Left kidney (tissue), 2 donors: ENCODE measurements around the gene BICDL2. TPM values are rescaled to one million over a fixed set of nuclear protein-coding genes. Genes with fewer than 3 reads are reported as not detected.

Source experiments
- DNase-seq: peaks from one replicate; pipeline ENCODE4 v3.0.0-alpha.2; 2013
- polyA plus RNA-seq: library from polyadenylated mRNA; unstranded; fragments of 120-200 nt; gene quantifications from one replicate; pipeline ENCODE4 v1.2.1, GENCODE V29; 2013; ENCODE audit not compliant: insufficient read length

The BICDL2 gene
- polyA plus RNA-seq, 1 donor, result 2.6 TPM

DNA sequence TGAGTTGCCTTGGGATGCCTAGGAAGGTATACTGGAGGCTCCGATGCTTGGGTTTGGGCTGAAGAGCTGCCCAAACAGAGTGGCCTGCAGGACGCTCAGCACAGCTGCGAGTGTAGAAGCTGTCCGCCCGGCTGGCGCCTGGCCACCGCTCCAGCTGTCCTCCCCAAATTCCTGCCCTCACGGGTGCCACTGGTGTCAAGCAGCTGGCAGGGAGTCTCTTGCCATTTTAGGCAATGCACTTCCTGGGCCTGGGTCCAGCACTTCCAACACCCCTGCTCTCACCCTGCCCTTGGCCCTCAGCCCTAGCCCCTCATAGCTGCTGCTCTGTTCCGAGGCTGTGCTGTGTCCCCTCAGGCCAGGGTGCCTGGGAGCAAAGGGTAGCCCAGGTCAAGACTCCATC lies 51.3 kb downstream of the BICDL2 start:
- DNase-seq, result no peak

DNA sequence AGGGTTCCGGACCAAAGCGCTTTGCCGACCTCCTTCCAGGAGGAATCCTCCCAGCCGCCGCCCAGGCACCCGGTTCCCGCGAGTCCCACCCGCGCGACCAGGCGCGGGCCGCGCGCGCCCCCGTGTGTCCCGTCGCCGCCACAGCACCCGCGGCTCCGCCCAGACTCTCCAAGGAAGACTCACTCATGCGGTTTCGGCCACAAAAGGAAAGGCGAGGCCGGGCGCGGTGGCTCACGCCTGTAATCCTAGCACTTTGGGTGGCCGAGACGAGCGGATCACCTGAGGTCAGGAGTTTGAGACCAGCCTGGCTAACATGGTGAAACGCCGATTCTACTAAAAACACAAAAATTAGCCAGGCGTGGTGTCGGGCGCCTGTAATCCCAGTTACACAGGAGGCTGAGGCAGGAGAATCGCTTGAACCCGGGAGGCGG lies 53.0 kb downstream of the BICDL2 start:
- peak; percentile 78 for DNase-seq

DNA sequence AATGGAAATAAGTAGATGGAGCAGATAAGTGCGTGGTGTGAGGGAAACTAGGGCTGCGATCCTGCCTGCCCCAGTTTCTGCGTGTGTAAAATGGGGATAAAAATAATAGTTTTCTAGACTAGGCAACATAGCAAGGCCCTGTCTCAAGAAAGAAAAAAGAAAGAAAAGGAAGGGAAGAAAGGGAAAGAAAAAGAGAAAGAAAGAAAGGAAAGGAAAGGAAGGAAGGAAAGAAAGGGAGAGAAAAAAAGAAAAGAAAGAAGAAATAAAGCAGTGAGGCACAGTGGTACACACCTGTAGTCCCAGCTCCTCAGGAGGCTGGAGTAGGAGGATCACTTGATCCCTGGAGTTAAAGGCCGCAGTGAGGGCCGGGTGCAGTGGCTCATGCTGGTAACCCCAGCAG lies 54.3 kb downstream of the BICDL2 start:
- no peak for DNase-seq

DNA sequence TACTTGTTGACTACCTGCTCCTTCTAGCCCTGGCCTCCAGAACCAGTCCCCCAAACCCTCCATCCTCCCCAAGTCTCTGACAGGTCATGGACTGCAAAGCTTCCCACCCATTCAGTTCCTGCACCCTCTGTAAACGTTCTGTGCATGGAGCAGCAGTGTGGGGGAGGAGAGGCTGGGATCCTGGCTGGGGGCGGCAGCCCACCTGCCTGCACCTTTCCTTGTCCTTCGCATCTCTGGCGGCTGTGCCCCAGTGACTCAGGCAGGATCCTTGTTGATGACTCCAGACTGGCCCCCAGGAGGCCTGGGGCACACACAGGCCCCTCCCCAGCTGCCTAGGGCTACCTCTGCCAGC lies 54.9 kb downstream of the BICDL2 start:
- DNase-seq, result no peak

DNA sequence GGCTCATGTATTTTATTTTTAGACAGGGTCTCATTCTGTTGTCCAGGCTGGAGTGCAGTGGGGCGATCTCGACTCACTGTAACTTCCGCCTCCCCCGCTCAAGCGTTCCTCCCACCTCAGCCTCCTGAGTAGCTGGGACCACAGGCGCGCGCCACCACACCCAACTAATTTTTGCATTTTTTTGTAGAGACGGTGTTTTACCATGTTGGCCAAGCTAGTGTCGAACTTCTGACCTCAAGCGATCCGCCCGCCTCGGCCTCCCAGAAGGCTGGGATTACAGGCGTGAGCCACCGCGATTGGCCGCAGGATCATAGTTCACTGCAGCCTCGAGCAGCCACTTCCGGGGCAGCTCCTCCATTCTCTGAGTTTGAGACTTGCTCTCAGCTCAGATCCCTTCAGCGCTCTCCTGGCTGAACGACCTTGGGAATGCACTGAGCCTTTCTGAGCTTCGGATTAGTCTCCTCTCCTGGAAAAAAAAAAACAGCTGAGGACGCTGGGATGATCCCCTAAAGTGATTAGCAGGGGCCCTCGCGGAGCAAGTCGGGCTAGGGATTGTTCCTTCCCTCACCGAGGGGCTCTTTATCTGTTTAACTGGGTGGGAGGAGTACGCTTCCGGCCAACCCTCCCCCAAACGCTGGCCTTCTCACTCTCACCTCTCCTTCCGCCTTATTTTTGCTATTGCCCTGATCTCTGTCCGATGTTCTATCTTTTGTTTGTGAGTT lies 55.4 kb downstream of the BICDL2 start:
- DNase-seq, result no peak

DNA sequence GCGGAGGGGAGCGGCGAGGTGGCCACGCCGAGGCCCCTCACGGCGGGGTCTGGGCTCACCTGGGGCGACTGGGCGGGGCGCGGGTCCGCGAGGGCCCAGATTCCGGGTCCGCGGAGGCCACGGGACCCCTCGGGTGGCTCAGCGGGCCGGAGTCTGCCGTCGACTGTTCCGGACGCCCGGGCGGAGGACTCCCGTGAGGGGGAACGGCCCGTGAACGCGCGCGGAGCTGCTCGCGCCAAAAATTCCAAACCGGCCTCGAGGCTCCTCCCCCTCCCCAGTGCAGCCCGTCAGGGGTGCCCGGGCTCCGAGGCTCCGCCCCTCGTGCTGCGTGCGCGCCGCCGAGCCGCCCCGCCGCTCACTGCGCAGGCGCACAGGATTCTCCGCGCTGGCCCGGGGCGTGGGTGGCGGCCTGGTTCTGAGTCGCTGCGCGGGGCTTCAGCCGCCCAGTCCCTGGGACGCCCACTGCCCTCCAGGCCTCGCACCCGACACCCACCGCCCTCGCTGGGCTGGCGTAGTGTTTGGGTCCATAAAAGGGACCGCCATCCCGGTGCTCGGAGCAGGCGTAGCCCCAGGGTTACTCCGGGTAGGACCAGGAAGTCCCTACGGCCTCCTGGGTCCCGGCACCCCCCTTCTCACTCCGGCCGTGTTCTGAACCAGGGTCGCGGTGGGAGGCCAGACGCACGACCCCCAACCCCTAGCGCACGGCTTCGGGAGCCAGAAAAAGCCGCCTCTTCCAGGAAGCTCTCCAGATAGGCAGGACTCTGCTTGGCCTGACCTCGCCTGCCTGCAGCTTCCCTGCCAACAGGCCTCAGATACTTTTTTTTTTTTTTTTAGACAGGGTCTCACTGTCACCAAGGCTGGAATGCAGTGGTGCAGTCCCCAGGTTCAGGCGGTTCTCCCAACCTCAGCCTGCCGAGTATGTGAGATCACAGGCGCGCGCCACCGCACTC lies 56.2 kb downstream of the BICDL2 start, which contains the start of gene PKMYT1:
Gene PKMYT1, minus strand, starts transcription at position 220 of the 950 bp plus-strand sequence. CDS start 789 bp downstream, outside the sequence.
- DNase-seq, result peak; percentile 91

DNA sequence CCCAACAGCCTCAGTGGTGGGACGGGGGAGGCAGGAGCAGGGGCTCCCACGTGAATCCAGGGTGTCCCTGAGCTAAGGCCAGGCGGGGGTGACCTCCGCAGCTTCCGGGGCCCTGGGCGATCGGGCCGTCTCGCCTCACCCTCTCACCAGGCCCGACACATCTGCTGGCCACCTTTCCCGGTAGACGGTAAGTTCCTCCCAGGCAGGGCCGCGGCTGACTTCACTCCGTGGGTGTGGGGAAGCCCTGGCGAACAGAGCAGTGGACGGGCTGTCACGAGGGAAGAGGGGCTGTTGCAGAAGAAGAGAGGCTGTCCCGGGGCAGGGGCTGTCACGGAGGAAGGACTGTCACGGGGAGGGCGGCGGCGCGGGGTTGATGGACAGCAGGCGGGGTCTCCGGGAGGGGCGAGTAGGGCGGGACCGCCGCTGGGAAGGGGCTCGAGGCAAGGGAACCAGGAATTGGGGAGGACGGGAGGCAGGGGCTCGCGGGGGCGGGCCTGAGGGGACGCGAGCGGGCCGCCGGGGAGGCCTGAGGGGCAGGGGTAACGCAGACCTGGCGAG lies 57.0 kb downstream of the BICDL2 start:
- DNase-seq, result no peak

Other genes with a start within 250 kb of the BICDL2 start
- 0.20 TPM for gene PRSS33, start 249.4 kb downstream of the BICDL2 start, polyA plus RNA-seq
- not detected for gene PRSS41, start 238.5 kb downstream of the BICDL2 start, polyA plus RNA-seq
- 0.22 TPM for gene PRSS21, start 219.7 kb downstream of the BICDL2 start, polyA plus RNA-seq
- gene ZG16B, start 206.6 kb downstream of the BICDL2 start, polyA plus RNA-seq, result 0.48 TPM
- 8.2 TPM for gene PRSS22, start 178.8 kb downstream of the BICDL2 start, polyA plus RNA-seq
- 15.2 TPM for gene FLYWCH2, start 153.7 kb downstream of the BICDL2 start, polyA plus RNA-seq
- 16.4 TPM for gene FLYWCH1, start 125.0 kb downstream of the BICDL2 start, polyA plus RNA-seq
- 1.4 TPM for gene KREMEN2, start 72.7 kb downstream of the BICDL2 start, polyA plus RNA-seq
- 9.6 TPM for gene PAQR4, start 67.6 kb downstream of the BICDL2 start, polyA plus RNA-seq
- 22.0 TPM for gene PKMYT1, start 56.5 kb downstream of the BICDL2 start, polyA plus RNA-seq
- gene CLDN9, start 24.0 kb downstream of the BICDL2 start, polyA plus RNA-seq, result 2.0 TPM
- gene CLDN6, start 18.8 kb downstream of the BICDL2 start, polyA plus RNA-seq, result 29.6 TPM
- 6.7 TPM for gene TNFRSF12A, start 16.6 kb downstream of the BICDL2 start, polyA plus RNA-seq
- 56.2 TPM for gene HCFC1R1, start 13.0 kb downstream of the BICDL2 start, polyA plus RNA-seq
- 29.5 TPM for gene THOC6, start 12.9 kb downstream of the BICDL2 start, polyA plus RNA-seq
- gene MMP25, start 9.6 kb upstream of the BICDL2 start, polyA plus RNA-seq, result 1.7 TPM
- 23.4 TPM for gene IL32, start 28.7 kb upstream of the BICDL2 start, polyA plus RNA-seq
- 0.10 TPM for gene ZSCAN10, start 62.4 kb upstream of the BICDL2 start, polyA plus RNA-seq
- 15.2 TPM for gene ZNF205, start 75.6 kb upstream of the BICDL2 start, polyA plus RNA-seq
- 13.2 TPM for gene ZNF213, start 98.1 kb upstream of the BICDL2 start, polyA plus RNA-seq
- not detected for gene OR1F1, start 151.3 kb upstream of the BICDL2 start, polyA plus RNA-seq
- gene ZNF200, start 198.2 kb upstream of the BICDL2 start, polyA plus RNA-seq, result 16.9 TPM
- gene MEFV, start 219.7 kb upstream of the BICDL2 start, polyA plus RNA-seq, result 0.35 TPM
- gene ZNF263, start 246.5 kb upstream of the BICDL2 start, polyA plus RNA-seq, result 52.1 TPM